Activated gamma-delta T cell treated with anti-CD3 and anti-CD28 coated beads, Interleukin-2, amount 50 U/mL, for 16 hours (primary cell): ENCODE results near the gene YBEY.

ENCODE experiments used
- DNase-seq: peaks from one replicate; pipeline ENCODE4 v3.0.0-alpha.2; 2020; ENCODE audit warnings: low read depth

YBEY gene

GRCh38 chr21:46329796-46330195 is 43.7 kb downstream of the YBEY start:
- DNase-seq: no peak

- no peak for DNase-seq
These were observed 48.4 kb downstream of the YBEY start for GRCh38 chr21:46334351-46335140.

- no peak for DNase-seq
These were observed 50.5 kb downstream of the YBEY start for GRCh38 chr21:46336603-46337002.

GRCh38 chr21:46340998-46341397 is 54.9 kb downstream of the YBEY start:
- DNase-seq: no peak

GRCh38 chr21:46344219-46344915 is 58.2 kb downstream of the YBEY start:
- DNase-seq: no peak

GRCh38 chr21:46345861-46346260 is 59.7 kb downstream of the YBEY start:
- DNase-seq: no peak

GRCh38 chr21:46346296-46347202 is 60.4 kb downstream of the YBEY start:
- DNase-seq: no peak

GRCh38 chr21:46347203-46347550 is 61.0 kb downstream of the YBEY start:
- DNase-seq: no peak
